HCT116 (cell line): ENCODE data around the gene USP3. TPM values are rescaled to one million over a fixed set of nuclear protein-coding genes. Genes with fewer than 3 reads are reported as not detected.

Experiments
- ATAC-seq: fragments of 200-7000 bp; cut with Tn5 transposase; 2 replicates; pipeline ENCODE4 v1.9.1; 2020; ENCODE audit warnings: mild to moderate bottlenecking, moderate library complexity
- BruUV-seq: library from RNA; stranded (reverse); fragments of 400-500 nt; replicated peaks from 2 replicates; lab custom pipeline; 2021; lab: Mats Ljungman, UMichigan
- CTCF ChIA-PET: fragments of 300-600 bp; sonication (Branson Sonifier 250); formaldehyde crosslinking; loops from one replicate; lab custom pipeline; 2021; ENCODE audit warnings: antibody characterized with exemption; lab: Charles Lee
- POLR2A ChIA-PET: fragments of 300-600, 350-600 bp; sonication (Branson Sonifier 250); formaldehyde crosslinking; loops from one replicate; lab custom pipeline; 2021; ENCODE audit warnings: antibody characterized with exemption; lab: Charles Lee
- RAD21 ChIA-PET, 2 experiments: fragments of 300-600 bp; sonication (Branson Sonifier 250); formaldehyde crosslinking; loops; one replicate each; lab custom pipeline; 2023; ENCODE audit warnings: low total read pairs in 2 of 2; ENCODE audit not compliant: uncharacterized antibody in 2 of 2, unreplicated experiment in 2 of 2, low non-redundant PET in 1 of 2; lab: Charles Lee
- DNase-seq: peaks from one replicate; pipeline ENCODE4 v3.0.0-alpha.2; 2010; ENCODE audit warnings: low read depth, low spot score
- H2AFZ ChIP-seq: fragments of 200-600 bp; shearing (Covaris generic), sonication (generic); 2 replicates; pipeline ENCODE4 v1.6.1; 2017; ENCODE audit warnings: low read depth, mixed run types, mixed read lengths, antibody characterized with exemption, low read length; ENCODE audit not compliant: poor library complexity, severe bottlenecking
- H3K27ac ChIP-seq: 2 replicates; pipeline ENCODE4 v1.5.1; 2012; ENCODE audit warnings: low read depth, low read length
- H3K27me3 ChIP-seq: fragments of 200-600 bp; sonication (generic); 2 replicates; pipeline ENCODE4 v1.6.1; 2016; ENCODE audit warnings: mixed run types, low read length, mixed read lengths; ENCODE audit not compliant: insufficient read depth
- H3K36me3 ChIP-seq, 2 experiments: fragments of 200-500 bp in 1 of 2; fragments of 200-600 bp in 1 of 2; sonication (Bioruptor generic) in 1 of 2; sonication (generic) in 1 of 2; 2 replicates each; pipeline versions ENCODE4 v1.5.1 to v1.6.1; 2014 to 2016; ENCODE audit warnings: low read length in 2 of 2, inconsistent platforms in 1 of 2, mixed read lengths in 1 of 2, mixed run types in 1 of 2; ENCODE audit not compliant: insufficient read depth in 2 of 2, control insufficient read depth in 1 of 2
- H3K4me1 ChIP-seq, 2 experiments: fragments of 200-600 bp in 1 of 2; sonication (generic) in 1 of 2; 2 replicates each; pipeline versions ENCODE4 v1.5.1 to v1.6.1; 2012 to 2017; ENCODE audit warnings: low read length in 2 of 2, inconsistent platforms in 1 of 2, mild to moderate bottlenecking in 1 of 2, mixed read lengths in 1 of 2, mixed run types in 1 of 2, moderate library complexity in 1 of 2; ENCODE audit not compliant: insufficient read depth in 2 of 2, control insufficient read depth in 1 of 2
- H3K4me2 ChIP-seq: fragments of 200-600 bp; sonication (generic); 2 replicates; pipeline ENCODE4 v1.6.1; 2017; ENCODE audit warnings: mixed run types, low read length, mixed read lengths
- H3K4me3 ChIP-seq, 2 experiments: fragments of 200-600 bp in 1 of 2; sonication (generic) in 1 of 2; replicated peaks in 1 of 2; 2 replicates each; pipeline ENCODE4 v1.5.1; 2011 to 2016; ENCODE audit warnings: low read length in 2 of 2, control low read depth in 1 of 2, low read depth in 1 of 2, mild to moderate bottlenecking in 1 of 2, mixed read lengths in 1 of 2, mixed run types in 1 of 2
- H3K79me2 ChIP-seq: fragments of 200-600 bp; sonication (generic); 2 replicates; pipeline ENCODE4 v1.6.1; 2017; ENCODE audit warnings: mild to moderate bottlenecking, mixed run types, low read length, moderate library complexity, mixed read lengths; ENCODE audit not compliant: insufficient read depth
- H3K9ac ChIP-seq: fragments of 200-600 bp; sonication (generic); 2 replicates; pipeline ENCODE4 v1.6.1; 2016; ENCODE audit warnings: low read length, mixed read lengths
- H3K9me2 ChIP-seq: fragments of 200-600 bp; sonication (generic), shearing (Covaris generic); 2 replicates; pipeline ENCODE4 v1.6.1; 2017; ENCODE audit warnings: mixed run types, mild to moderate bottlenecking, moderate library complexity; ENCODE audit not compliant: insufficient read depth
- H3K9me3 ChIP-seq, 2 experiments: fragments of 200-500 bp in 1 of 2; fragments of 200-600 bp in 1 of 2; sonication (Bioruptor generic) in 1 of 2; sonication (generic) in 1 of 2; 2 replicates each; pipeline ENCODE4 v1.6.1; 2014 to 2017; ENCODE audit warnings: low read length in 2 of 2, mixed read lengths in 2 of 2, inconsistent platforms in 1 of 2, low read depth in 1 of 2, mild to moderate bottlenecking in 1 of 2, mixed run types in 1 of 2, moderate library complexity in 1 of 2; ENCODE audit not compliant: control insufficient read depth in 1 of 2, insufficient read depth in 1 of 2
- H4K20me1 ChIP-seq: fragments of 200-600 bp; sonication (generic), shearing (Covaris generic); 2 replicates; pipeline ENCODE4 v1.6.1; 2017; ENCODE audit warnings: mixed run types, mild to moderate bottlenecking, moderate library complexity; ENCODE audit not compliant: insufficient read depth
- CBX3 ChIP-seq: IDR thresholded peaks from 2 replicates; pipeline ENCODE4 v1.6.1; 2012; ENCODE audit warnings: low read depth
- EGR1 ChIP-seq: IDR thresholded peaks from 2 replicates; pipeline ENCODE4 v1.6.1; 2012; ENCODE audit warnings: low read depth
- EZH2phosphoT487 ChIP-seq: fragments of 200-600 bp; IDR thresholded peaks from 2 replicates; pipeline ENCODE4 v1.6.1; 2018; ENCODE audit warnings: antibody characterized with exemption, borderline replicate concordance
- FOSL1 ChIP-seq: IDR thresholded peaks from 2 replicates; pipeline ENCODE4 v1.6.1; 2012; ENCODE audit warnings: low read depth
- POLR2A ChIP-seq: IDR thresholded peaks from 2 replicates; pipeline ENCODE4 v1.7.0; 2011; ENCODE audit warnings: borderline replicate concordance; ENCODE audit not compliant: insufficient read depth, insufficient read length; ENCODE audit errors: extremely low read depth
- SP1 ChIP-seq: IDR thresholded peaks from 2 replicates; pipeline ENCODE4 v1.6.1; 2012; ENCODE audit warnings: low read depth
- SRF ChIP-seq: IDR thresholded peaks from 2 replicates; pipeline ENCODE4 v1.6.1; 2012; ENCODE audit warnings: low read depth
- YY1 ChIP-seq: IDR thresholded peaks from 2 replicates; pipeline ENCODE4 v1.6.1; 2011; ENCODE audit warnings: low read length, low read depth, moderate library complexity, mild to moderate bottlenecking; ENCODE audit not compliant: insufficient replicate concordance; ENCODE audit errors: extremely low read depth
- ZFX ChIP-seq: fragments of 450-650 bp; IDR thresholded peaks from 2 replicates; pipeline ENCODE4 v1.6.1; 2017
- ZNF274 ChIP-seq: fragments of 200-500 bp; sonication (Bioruptor generic); IDR thresholded peaks from 2 replicates; pipeline ENCODE4 v1.6.1; 2014; ENCODE audit warnings: mild to moderate bottlenecking, low read depth, low read length, inconsistent platforms
- intact Hi-C: fragments of 100-400 bp; cut with micrococcal nuclease; formaldehyde crosslinking; loops from 2 replicates; pipeline ENCODE4 v1.10.0; 2022
- total RNA-seq: library from RNA; stranded (reverse); gene quantifications from one replicate; pipeline ENCODE4 v1.2.1, GENCODE V29; 2021; ENCODE audit not compliant: unreplicated experiment
- TF ChIP-seq, protein P1 (sequence below): IDR thresholded peaks from 2 replicates; pipeline ENCODE4 v1.6.1; 2012; ENCODE audit warnings: low read depth
- TF ChIP-seq, protein P2 (sequence below): IDR thresholded peaks from 2 replicates; pipeline ENCODE4 v1.6.1; 2011; ENCODE audit warnings: mild to moderate bottlenecking, low read length, moderate library complexity; ENCODE audit not compliant: insufficient replicate concordance; ENCODE audit errors: extremely low read depth

USP3 gene
- total RNA-seq, 1 experiment from 2014 or later: 61.6 TPM

DNA sequence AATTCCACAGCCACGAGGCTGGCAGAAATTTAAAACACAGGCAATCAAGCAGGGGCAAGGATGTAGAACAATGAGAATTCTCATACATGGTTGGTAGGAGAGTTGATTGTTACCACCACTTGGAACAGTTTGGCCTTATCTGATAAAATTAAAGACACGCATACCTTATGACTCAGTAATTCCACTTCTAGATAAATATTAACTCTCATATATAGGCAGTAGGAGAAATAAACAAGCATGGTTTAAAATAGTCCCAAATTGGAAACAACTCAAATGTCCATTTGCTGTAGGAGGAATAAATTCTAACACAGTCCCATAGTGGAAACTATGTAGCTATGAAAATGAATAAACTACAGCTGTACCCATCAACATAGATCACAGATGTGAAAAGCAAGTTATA, 42.3 kb upstream of the USP3 start:
- no peak for TF ChIP-seq POLR2A
- TF ChIP-seq ZNF274: no peak
- no peak for TF ChIP-seq SRF
- TF ChIP-seq YY1: no peak
- TF ChIP-seq EGR1: no peak
- TF ChIP-seq, all 23 proteins: peak for 0
- peak overlapping the region; percentile 24; the same call in 1 of the 2 replicates for H3K4me2 ChIP-seq
- H3K9me2 ChIP-seq: no peaks in the 10 kb centered on the region
- no peaks in the 10 kb centered on the region for H3K36me3 ChIP-seq
- H3K9ac ChIP-seq: no peak overlapping the region
- H3K27ac ChIP-seq: no peak overlapping the region
- POLR2A ChIA-PET: no interaction called here
- no TSS peak for BruUV-seq
- CTCF ChIA-PET: interaction anchor here (1.0 to 1.4 kb wide), 2 partner anchors 290 to 414 kb away, joined by 3 read pairs; no protein-coding TSS in a partner anchor
- H3K9me3 ChIP-seq: no peaks in the 10 kb centered on the region; a peak in 1 of 4 replicates
- no peak overlapping the region for H2AFZ ChIP-seq
- no peaks in the 10 kb centered on the region for H3K27me3 ChIP-seq
- no peak overlapping the region for H3K4me3 ChIP-seq
- no peak for DNase-seq
- H3K79me2 ChIP-seq: no peaks in the 10 kb centered on the region
- intact Hi-C loops: no loop called here
- ATAC-seq: no peak
- RAD21 ChIA-PET: no interaction called here
- H3K4me1 ChIP-seq: peaks cover 3 to 17% of the 10 kb centered on the region in 2 experiments; a peak in 3 of 4 replicates
- H4K20me1 ChIP-seq: no peaks in the 10 kb centered on the region

DNA sequence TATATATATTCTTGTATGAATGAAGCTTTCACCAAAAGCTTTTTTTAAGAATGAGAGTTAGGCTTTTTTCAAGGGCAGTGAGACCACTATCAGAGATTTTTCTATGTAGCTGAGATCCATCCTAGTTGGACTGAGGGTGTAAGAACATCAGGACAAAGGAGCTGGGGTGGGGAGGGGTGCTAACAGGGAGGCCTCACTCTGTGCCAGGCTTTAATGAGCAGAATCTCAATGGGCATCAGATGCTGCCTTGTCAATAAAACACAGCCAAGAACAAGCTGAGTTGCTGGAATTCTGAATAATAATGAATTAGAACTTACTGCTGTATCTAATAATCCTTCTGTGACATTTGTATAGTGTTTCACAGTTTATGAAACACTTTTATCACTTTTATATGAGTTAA, 41.4 kb upstream of the USP3 start:
- no TSS peak for BruUV-seq
- POLR2A ChIA-PET: no interaction called here
- no peak overlapping the region for H3K9ac ChIP-seq
- intact Hi-C loops: no loop called here
- DNase-seq: no peak
- no peaks in the 10 kb centered on the region for H3K27me3 ChIP-seq
- H3K27ac ChIP-seq: no peak overlapping the region
- no peak overlapping the region for H2AFZ ChIP-seq
- RAD21 ChIA-PET: no interaction called here
- H3K4me3 ChIP-seq: no peak overlapping the region
- no peak for ATAC-seq
- no peaks in the 10 kb centered on the region for H3K79me2 ChIP-seq
- H4K20me1 ChIP-seq: no peaks in the 10 kb centered on the region
- H3K4me2 ChIP-seq: no peak overlapping the region
- H3K36me3 ChIP-seq: no peaks in the 10 kb centered on the region
- peaks cover 5 to 24% of the 10 kb centered on the region in 2 experiments for H3K4me1 ChIP-seq
- H3K9me3 ChIP-seq: no peaks in the 10 kb centered on the region; a peak in 1 of 4 replicates
- CTCF ChIA-PET: interaction anchor here (1.1 to 1.4 kb wide), 2 partner anchors 136 to 415 kb away, joined by 3 read pairs; no protein-coding TSS in a partner anchor
- no peaks in the 10 kb centered on the region for H3K9me2 ChIP-seq
- TF ChIP-seq SP1: no peak
- no peak for TF ChIP-seq ZNF274
- no peak for TF ChIP-seq CBX3
- no peak for TF ChIP-seq FOSL1
- TF ChIP-seq, protein P1, sequence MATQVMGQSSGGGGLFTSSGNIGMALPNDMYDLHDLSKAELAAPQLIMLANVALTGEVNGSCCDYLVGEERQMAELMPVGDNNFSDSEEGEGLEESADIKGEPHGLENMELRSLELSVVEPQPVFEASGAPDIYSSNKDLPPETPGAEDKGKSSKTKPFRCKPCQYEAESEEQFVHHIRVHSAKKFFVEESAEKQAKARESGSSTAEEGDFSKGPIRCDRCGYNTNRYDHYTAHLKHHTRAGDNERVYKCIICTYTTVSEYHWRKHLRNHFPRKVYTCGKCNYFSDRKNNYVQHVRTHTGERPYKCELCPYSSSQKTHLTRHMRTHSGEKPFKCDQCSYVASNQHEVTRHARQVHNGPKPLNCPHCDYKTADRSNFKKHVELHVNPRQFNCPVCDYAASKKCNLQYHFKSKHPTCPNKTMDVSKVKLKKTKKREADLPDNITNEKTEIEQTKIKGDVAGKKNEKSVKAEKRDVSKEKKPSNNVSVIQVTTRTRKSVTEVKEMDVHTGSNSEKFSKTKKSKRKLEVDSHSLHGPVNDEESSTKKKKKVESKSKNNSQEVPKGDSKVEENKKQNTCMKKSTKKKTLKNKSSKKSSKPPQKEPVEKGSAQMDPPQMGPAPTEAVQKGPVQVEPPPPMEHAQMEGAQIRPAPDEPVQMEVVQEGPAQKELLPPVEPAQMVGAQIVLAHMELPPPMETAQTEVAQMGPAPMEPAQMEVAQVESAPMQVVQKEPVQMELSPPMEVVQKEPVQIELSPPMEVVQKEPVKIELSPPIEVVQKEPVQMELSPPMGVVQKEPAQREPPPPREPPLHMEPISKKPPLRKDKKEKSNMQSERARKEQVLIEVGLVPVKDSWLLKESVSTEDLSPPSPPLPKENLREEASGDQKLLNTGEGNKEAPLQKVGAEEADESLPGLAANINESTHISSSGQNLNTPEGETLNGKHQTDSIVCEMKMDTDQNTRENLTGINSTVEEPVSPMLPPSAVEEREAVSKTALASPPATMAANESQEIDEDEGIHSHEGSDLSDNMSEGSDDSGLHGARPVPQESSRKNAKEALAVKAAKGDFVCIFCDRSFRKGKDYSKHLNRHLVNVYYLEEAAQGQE: no peak
- no peak for TF ChIP-seq EZH2phosphoT487
- TF ChIP-seq POLR2A: no peak
- no peak for TF ChIP-seq ZFX
- no peak for TF ChIP-seq SRF
- TF ChIP-seq, protein P2, sequence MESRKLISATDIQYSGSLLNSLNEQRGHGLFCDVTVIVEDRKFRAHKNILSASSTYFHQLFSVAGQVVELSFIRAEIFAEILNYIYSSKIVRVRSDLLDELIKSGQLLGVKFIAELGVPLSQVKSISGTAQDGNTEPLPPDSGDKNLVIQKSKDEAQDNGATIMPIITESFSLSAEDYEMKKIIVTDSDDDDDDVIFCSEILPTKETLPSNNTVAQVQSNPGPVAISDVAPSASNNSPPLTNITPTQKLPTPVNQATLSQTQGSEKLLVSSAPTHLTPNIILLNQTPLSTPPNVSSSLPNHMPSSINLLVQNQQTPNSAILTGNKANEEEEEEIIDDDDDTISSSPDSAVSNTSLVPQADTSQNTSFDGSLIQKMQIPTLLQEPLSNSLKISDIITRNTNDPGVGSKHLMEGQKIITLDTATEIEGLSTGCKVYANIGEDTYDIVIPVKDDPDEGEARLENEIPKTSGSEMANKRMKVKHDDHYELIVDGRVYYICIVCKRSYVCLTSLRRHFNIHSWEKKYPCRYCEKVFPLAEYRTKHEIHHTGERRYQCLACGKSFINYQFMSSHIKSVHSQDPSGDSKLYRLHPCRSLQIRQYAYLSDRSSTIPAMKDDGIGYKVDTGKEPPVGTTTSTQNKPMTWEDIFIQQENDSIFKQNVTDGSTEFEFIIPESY: no peak
